ENCODE data around the gene WDFY4.

The WDFY4 gene

GRCh38 chr10:48695636-48696534 is 11.2 kb downstream of the WDFY4 start:
- TF ChIP-seq YY1 (IDR thresholded peaks at IDR 0.05; ENCODE audit: low read depth): no peak

GRCh38 chr10:48696535-48696873 is 11.8 kb downstream of the WDFY4 start:
- TF ChIP-seq EP300 (IDR thresholded peaks at IDR 0.05; ENCODE audit: borderline replicate concordance) (no peak), NFIC (IDR thresholded peaks at IDR 0.05) (no peak), REST (IDR thresholded peaks at IDR 0.05; ENCODE audit: low read depth) (no peak), CEBPB (IDR thresholded peaks at IDR 0.05) (no peak), TCF12 (IDR thresholded peaks at IDR 0.05; ENCODE audit: low read depth) (no peak), TEAD4 (IDR thresholded peaks at IDR 0.05) (no peak), ZBTB7A (IDR thresholded peaks at IDR 0.05; ENCODE audit: low read depth) (no peak), USF1 (IDR thresholded peaks at IDR 0.05) (no peak), FOXM1 (IDR thresholded peaks at IDR 0.05; ENCODE audit: borderline replicate concordance, low read depth) (no peak), EGR1 (IDR thresholded peaks at IDR 0.05) (no peak), TAF1 (IDR thresholded peaks at IDR 0.05; ENCODE audit: low read depth) (no peak), RAD21 (IDR thresholded peaks at IDR 0.05; ENCODE audit: low read depth) (no peak), CREB1 (IDR thresholded peaks at IDR 0.05; ENCODE audit: low read depth) (no peak), MAX (IDR thresholded peaks at IDR 0.05) (no peak)

- TF ChIP-seq USF1 (IDR thresholded peaks at IDR 0.05): no peak
- TF ChIP-seq EP300 (IDR thresholded peaks at IDR 0.05; ENCODE audit: borderline replicate concordance): no peak
- no peak for TF ChIP-seq YY1 (IDR thresholded peaks at IDR 0.05; ENCODE audit: low read depth)
- no peak for TF ChIP-seq REST (IDR thresholded peaks at IDR 0.05; ENCODE audit: low read depth)
- no peak for TF ChIP-seq RAD21 (IDR thresholded peaks at IDR 0.05; ENCODE audit: low read depth)
- no peak for TF ChIP-seq MAX (IDR thresholded peaks at IDR 0.05)
- no peak for TF ChIP-seq FOXM1 (IDR thresholded peaks at IDR 0.05; ENCODE audit: borderline replicate concordance, low read depth)
- TF ChIP-seq CREB1 (IDR thresholded peaks at IDR 0.05; ENCODE audit: low read depth): no peak
- TF ChIP-seq TAF1 (IDR thresholded peaks at IDR 0.05; ENCODE audit: low read depth): no peak
- no peak for TF ChIP-seq TCF12 (IDR thresholded peaks at IDR 0.05; ENCODE audit: low read depth)
- no peak for TF ChIP-seq CEBPB (IDR thresholded peaks at IDR 0.05)
- TF ChIP-seq ZBTB7A (IDR thresholded peaks at IDR 0.05; ENCODE audit: low read depth): no peak
- TF ChIP-seq TEAD4 (IDR thresholded peaks at IDR 0.05): no peak
These were observed 12.4 kb downstream of the WDFY4 start for GRCh38 chr10:48697091-48697490.

GRCh38 chr10:48697821-48698764 is 13.4 kb downstream of the WDFY4 start:
- TF ChIP-seq EGR1 (IDR thresholded peaks at IDR 0.05) (no peak), TAF1 (IDR thresholded peaks at IDR 0.05; ENCODE audit: low read depth) (no peak), CREB1 (IDR thresholded peaks at IDR 0.05; ENCODE audit: low read depth) (no peak), MAX (IDR thresholded peaks at IDR 0.05) (no peak)

GRCh38 chr10:48699011-48699627 is 14.4 kb downstream of the WDFY4 start:
- TF ChIP-seq REST (IDR thresholded peaks at IDR 0.05; ENCODE audit: low read depth) (no peak), EGR1 (IDR thresholded peaks at IDR 0.05) (no peak), FOXM1 (IDR thresholded peaks at IDR 0.05; ENCODE audit: borderline replicate concordance, low read depth) (no peak)

Data from Ishikawa (cell line).